Measurements from ENCODE around the gene S100A9.
"Not testable (repeated sequence)": the region's sequence is repeated elsewhere in the genome, so short reads cannot be mapped to it uniquely, and the experiment has no call there.

The S100A9 gene

GRCh38 chr1:153404086-153404635 lies 46.5 kb downstream of the S100A9 start:
- Histone ChIP-seq H3K27me3 (ENCODE audit: insufficient read depth, low read depth) (no peaks in the 10 kb centered on the region), H3K79me2 (ENCODE audit: insufficient read depth, low read depth) (no peaks in the 10 kb centered on the region), H3K9ac (no peak overlapping the region), H3K36me3 (ENCODE audit: insufficient read depth) (no peaks in the 10 kb centered on the region), H3K27ac (no peak overlapping the region), H3K4me3 (IDR thresholded peaks at IDR 0.05; ENCODE audit: insufficient read depth, low read depth, low read length) (no peak overlapping the region), H2AFZ (ENCODE audit: low read depth) (no peak overlapping the region), H3K4me2 (no peak overlapping the region), H3K4me1 (ENCODE audit: low read depth, poor library complexity, severe bottlenecking) (no peaks in the 10 kb centered on the region), H4K20me1 (ENCODE audit: insufficient read depth) (no peaks in the 10 kb centered on the region)
- no peak for TF ChIP-seq CTCF (conservative IDR thresholded peaks at IDR 0.05; ENCODE audit: low read depth, low read length)

- H3K9ac ChIP-seq: no peak overlapping the region
- H3K4me2 ChIP-seq: no peak overlapping the region
- H3K4me3 ChIP-seq (IDR thresholded peaks at IDR 0.05; ENCODE audit: insufficient read depth, low read depth, low read length): no peak overlapping the region
- no peaks in the 10 kb centered on the region for H4K20me1 ChIP-seq (ENCODE audit: insufficient read depth)
- H3K27me3 ChIP-seq (ENCODE audit: insufficient read depth, low read depth): no peaks in the 10 kb centered on the region
- peak; percentile 88 for TF ChIP-seq CTCF (conservative IDR thresholded peaks at IDR 0.05; ENCODE audit: low read depth, low read length)
- no peaks in the 10 kb centered on the region for H3K4me1 ChIP-seq (ENCODE audit: low read depth, poor library complexity, severe bottlenecking)
- H3K36me3 ChIP-seq (ENCODE audit: insufficient read depth): no peaks in the 10 kb centered on the region
- H2AFZ ChIP-seq (ENCODE audit: low read depth): no peak overlapping the region
- H3K27ac ChIP-seq: no peak overlapping the region
- no peaks in the 10 kb centered on the region for H3K79me2 ChIP-seq (ENCODE audit: insufficient read depth, low read depth)
Measured at GRCh38 chr1:153404768-153405167, 47.1 kb downstream of the S100A9 start.

DNA sequence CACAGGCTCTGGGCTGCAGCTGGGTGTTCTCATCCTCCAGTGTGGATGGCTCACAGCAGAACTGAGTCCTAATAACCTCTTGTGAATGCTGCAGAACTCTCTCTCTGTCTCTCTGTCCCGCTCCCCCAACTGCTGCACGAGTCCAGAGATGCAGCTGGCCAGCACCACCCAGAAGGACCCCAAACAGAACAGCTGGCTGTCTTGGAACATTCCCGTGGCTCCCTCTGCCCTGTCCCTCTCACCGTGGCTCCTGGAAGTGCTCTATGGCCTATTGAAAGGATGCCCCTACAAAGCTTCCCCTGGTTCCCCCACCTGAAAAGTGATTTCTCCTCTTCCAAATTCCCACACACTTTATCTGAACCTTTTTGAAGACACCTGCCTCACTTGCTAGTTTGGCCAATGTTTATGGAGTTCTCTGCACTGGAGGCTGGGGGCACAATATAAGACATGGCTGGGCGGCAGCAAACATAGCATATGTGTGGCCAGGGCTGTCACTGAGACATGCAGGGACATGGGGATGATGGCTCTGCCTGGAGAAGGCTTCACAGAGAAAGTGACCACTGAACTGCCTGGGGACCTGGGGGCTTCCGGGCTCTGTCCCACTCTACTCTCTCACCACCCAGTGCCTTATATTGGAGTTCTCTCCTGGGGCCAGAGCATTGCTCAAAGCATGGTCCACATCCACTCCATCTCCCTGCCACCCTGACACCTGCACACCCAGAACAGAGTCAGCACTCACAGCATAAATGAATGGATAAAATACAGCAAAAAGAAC lies 48.4 kb downstream of the S100A9 start:
- not testable (repeated sequence) for H3K27ac ChIP-seq; H3K4me1 ChIP-seq (ENCODE audit: low read depth, poor library complexity, severe bottlenecking); H3K27me3 ChIP-seq (ENCODE audit: insufficient read depth, low read depth); H3K4me2 ChIP-seq; H4K20me1 ChIP-seq (ENCODE audit: insufficient read depth); H3K9ac ChIP-seq; H3K4me3 ChIP-seq (IDR thresholded peaks at IDR 0.05; ENCODE audit: insufficient read depth, low read depth, low read length); H3K36me3 ChIP-seq (ENCODE audit: insufficient read depth); H2AFZ ChIP-seq (ENCODE audit: low read depth); H3K79me2 ChIP-seq (ENCODE audit: insufficient read depth, low read depth)

DNA sequence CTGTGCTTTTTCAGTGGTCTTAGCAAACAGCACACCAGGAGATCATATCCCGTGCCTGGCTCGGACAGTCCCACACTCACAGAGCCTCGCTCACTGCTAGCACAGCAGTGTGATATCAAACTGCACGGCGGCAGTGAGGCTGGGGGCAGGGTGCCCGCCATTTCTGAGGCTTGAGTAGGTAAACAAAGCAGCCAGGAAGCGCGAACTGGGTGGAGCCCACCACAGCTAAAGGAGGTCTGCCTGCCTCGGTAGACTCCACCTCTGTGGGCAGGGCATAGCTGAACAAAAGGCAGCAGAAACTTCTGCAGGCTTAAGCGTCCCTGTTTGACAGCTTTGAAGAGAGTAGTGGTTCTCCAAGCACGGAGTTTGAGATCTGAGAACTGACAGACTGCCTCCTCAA lies 49.6 kb downstream of the S100A9 start:
- not testable (repeated sequence) for H3K9ac ChIP-seq; H2AFZ ChIP-seq (ENCODE audit: low read depth); H3K27ac ChIP-seq; H3K36me3 ChIP-seq (ENCODE audit: insufficient read depth); H3K79me2 ChIP-seq (ENCODE audit: insufficient read depth, low read depth); H3K4me1 ChIP-seq (ENCODE audit: low read depth, poor library complexity, severe bottlenecking); H4K20me1 ChIP-seq (ENCODE audit: insufficient read depth); H3K27me3 ChIP-seq (ENCODE audit: insufficient read depth, low read depth); H3K4me3 ChIP-seq (IDR thresholded peaks at IDR 0.05; ENCODE audit: insufficient read depth, low read depth, low read length); H3K4me2 ChIP-seq

Data from KMS-11 (cell line).